ENCODE measurements around the gene C1orf56.
A peak's percentile ranks its signal among the peaks of the same experiment; 100 is the strongest.
"Not testable (repeated sequence)": the region's sequence is repeated elsewhere in the genome, so short reads cannot be mapped to it uniquely, and the experiment has no call there.

C1orf56 gene

GRCh38 chr1:151060657-151061421 is 13.3 kb downstream of the C1orf56 start:
- DNase-seq (ENCODE audit: extremely low read depth in 1 of 2, low read depth in 1 of 2) = no peak

- no peak for DNase-seq (ENCODE audit: extremely low read depth in 1 of 2, low read depth in 1 of 2)
These were observed 14.2 kb downstream of the C1orf56 start for GRCh38 chr1:151061704-151062103.

GRCh38 chr1:151062741-151063371 is 15.3 kb downstream of the C1orf56 start:
- DNase-seq (ENCODE audit: extremely low read depth in 1 of 2, low read depth in 1 of 2) = no peak

- no peak for DNase-seq (ENCODE audit: extremely low read depth in 1 of 2, low read depth in 1 of 2)
These were observed 17.6 kb downstream of the C1orf56 start for GRCh38 chr1:151065089-151065645.

- DNase-seq (ENCODE audit: extremely low read depth in 1 of 2, low read depth in 1 of 2) = no peak
These were observed 19.6 kb downstream of the C1orf56 start for GRCh38 chr1:151067185-151067584.

GRCh38 chr1:151069103-151069486 is 21.5 kb downstream of the C1orf56 start:
- no peak for DNase-seq (ENCODE audit: extremely low read depth in 1 of 2, low read depth in 1 of 2)

GRCh38 chr1:151070474-151071276 is 23.1 kb downstream of the C1orf56 start, which contains the start of gene GABPB2:
TSS of gene GABPB2 (plus strand) at chr1:151070761. CDS start at chr1:151088190, 17,429 bp downstream.
- DNase-seq (ENCODE audit: extremely low read depth in 1 of 2, low read depth in 1 of 2) = peak; percentile 81 to 84

- no peak for DNase-seq (ENCODE audit: extremely low read depth in 1 of 2, low read depth in 1 of 2)
These were observed 24.7 kb downstream of the C1orf56 start for GRCh38 chr1:151072224-151072623.

GRCh38 chr1:151085953-151086559 is 38.5 kb downstream of the C1orf56 start:
- DNase-seq (ENCODE audit: extremely low read depth in 1 of 2, low read depth in 1 of 2) = no peak

GRCh38 chr1:151097426-151097825 is 49.9 kb downstream of the C1orf56 start:
- DNase-seq (ENCODE audit: extremely low read depth in 1 of 2, low read depth in 1 of 2) = not testable (repeated sequence)

- DNase-seq (ENCODE audit: extremely low read depth in 1 of 2, low read depth in 1 of 2) = no peak
These were observed 50.6 kb downstream of the C1orf56 start for GRCh38 chr1:151098126-151098525.
